ENCODE data around the gene SPINT1. TPM values are rescaled to one million over a fixed set of nuclear protein-coding genes. Genes with fewer than 3 reads are reported as not detected.

SPINT1 gene
- total and polyA plus RNA-seq, 11 donors = 0.11 to 3.4 (median 0.69) TPM; not detected in 1

DNA sequence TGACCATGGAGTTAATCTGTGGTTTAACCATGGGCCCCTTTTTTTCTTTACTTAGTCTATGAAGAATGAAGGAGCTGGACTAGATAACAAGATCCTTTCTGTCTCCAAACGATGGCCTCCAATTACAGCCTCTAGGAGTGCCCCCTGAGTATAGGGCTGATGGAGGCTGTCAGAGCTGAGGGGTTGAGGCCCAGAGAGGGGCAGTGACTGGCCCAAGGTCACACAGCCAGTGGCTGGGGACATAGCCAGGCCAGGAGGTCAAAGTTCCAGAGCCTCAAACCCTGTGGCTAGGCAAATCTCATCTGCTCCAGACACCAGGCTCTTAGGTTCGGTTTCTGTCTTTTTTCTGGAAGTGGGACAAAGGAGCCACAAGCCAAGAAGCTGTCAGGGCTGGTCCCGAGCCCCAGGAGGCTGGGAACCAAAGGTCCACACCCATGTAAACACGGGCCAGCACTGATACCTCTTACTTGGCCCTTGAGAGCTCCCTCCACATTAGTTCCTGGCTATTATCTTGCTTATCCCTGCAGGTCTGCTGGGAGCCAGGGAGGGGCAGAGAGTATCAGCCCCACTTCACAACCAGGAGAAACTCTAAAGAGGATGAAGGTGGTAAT is 19.9 kb downstream of the SPINT1 start:
- intact Hi-C loops (cut with DNase I) = no loop called here
- H3K4me1 ChIP-seq = no peaks in the 10 kb centered on the region
- H3K27ac ChIP-seq = no peak overlapping the region
- DNase-seq (no peak), ATAC-seq (no peak)
- TF ChIP-seq, protein P1, sequence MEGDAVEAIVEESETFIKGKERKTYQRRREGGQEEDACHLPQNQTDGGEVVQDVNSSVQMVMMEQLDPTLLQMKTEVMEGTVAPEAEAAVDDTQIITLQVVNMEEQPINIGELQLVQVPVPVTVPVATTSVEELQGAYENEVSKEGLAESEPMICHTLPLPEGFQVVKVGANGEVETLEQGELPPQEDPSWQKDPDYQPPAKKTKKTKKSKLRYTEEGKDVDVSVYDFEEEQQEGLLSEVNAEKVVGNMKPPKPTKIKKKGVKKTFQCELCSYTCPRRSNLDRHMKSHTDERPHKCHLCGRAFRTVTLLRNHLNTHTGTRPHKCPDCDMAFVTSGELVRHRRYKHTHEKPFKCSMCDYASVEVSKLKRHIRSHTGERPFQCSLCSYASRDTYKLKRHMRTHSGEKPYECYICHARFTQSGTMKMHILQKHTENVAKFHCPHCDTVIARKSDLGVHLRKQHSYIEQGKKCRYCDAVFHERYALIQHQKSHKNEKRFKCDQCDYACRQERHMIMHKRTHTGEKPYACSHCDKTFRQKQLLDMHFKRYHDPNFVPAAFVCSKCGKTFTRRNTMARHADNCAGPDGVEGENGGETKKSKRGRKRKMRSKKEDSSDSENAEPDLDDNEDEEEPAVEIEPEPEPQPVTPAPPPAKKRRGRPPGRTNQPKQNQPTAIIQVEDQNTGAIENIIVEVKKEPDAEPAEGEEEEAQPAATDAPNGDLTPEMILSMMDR (IDR thresholded peaks at IDR 0.05) = no peak
- TF ChIP-seq POLR2A (IDR thresholded peaks at IDR 0.05) = no peak
- H3K27me3 ChIP-seq = peaks cover 0 to 19% (median 0%) of the 10 kb centered on the region in 9 donors
- no peaks in the 10 kb centered on the region for H3K9me3 ChIP-seq
- WGBS, 4 donors = 25 to 54% (median 46%) methylated on average over 4 of the region's 4 CpGs
- H3K4me3 ChIP-seq = no peak overlapping the region
- H3K36me3 ChIP-seq = no peaks in the 10 kb centered on the region

DNA sequence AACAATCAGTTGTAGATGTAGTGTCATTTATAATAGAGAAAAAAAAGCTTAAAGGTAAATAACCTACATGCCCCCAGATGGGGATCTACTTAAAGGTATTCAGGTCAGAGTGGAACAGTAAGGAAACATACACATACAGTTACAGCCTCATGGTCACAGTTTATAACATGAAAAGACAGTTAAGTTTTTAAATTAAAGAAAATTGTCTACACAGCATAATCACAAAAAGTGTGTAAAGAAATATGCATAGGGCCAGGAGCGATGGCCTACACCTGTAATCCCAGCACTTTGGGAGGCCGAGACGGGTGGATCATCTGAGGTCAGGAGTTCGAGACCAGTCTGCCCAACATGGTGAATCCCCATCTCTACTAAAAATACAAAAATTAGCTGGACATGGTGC is 23.4 kb downstream of the SPINT1 start:
- H3K4me3 ChIP-seq = no peak overlapping the region
- 95 to 99% (median 98%) methylated on average over 4 of the region's 4 CpGs for WGBS, 4 donors
- peaks cover 0 to 10% (median 0%) of the 10 kb centered on the region in 9 donors for H3K27me3 ChIP-seq
- H3K27ac ChIP-seq = no peak overlapping the region
- ATAC-seq = no peak
- H3K36me3 ChIP-seq = no peaks in the 10 kb centered on the region
- TF ChIP-seq POLR2A (IDR thresholded peaks at IDR 0.05) = no peak
- TF ChIP-seq, protein P1 (IDR thresholded peaks at IDR 0.05) = no peak
- intact Hi-C loops (cut with DNase I) = no loop called here
- no peak for DNase-seq
- H3K4me1 ChIP-seq = no peaks in the 10 kb centered on the region
- H3K9me3 ChIP-seq = no peaks in the 10 kb centered on the region

DNA sequence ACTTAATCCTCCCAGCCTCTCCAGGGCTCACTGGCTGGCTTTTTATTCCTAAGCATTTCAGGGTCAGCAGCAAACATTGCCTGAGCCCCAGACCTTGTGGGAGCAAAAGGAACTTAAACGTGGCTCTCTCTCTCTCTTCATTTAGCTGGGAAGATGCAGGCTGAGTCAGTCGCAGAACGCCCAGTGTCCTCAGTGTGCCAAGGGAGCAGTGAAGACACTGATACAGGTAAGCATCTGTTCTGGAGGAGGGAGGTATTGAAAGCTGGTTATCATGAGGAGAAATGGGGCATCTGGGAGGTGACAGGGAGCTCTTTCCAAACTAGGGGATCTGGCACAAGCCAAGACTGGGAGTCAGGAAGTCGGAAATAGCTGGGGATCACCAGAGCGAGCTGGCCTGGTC is 25.8 kb downstream of the SPINT1 start:
- H3K9me3 ChIP-seq = no peaks in the 10 kb centered on the region
- intact Hi-C loops (cut with DNase I) = no loop called here
- TF ChIP-seq POLR2A (IDR thresholded peaks at IDR 0.05) = no peak
- TF ChIP-seq, protein P1 (IDR thresholded peaks at IDR 0.05) = no peak
- 71 to 80% (median 75%) methylated on average over 5 of the region's 5 CpGs for WGBS, 4 donors
- peaks cover 0 to 22% (median 7%) of the 10 kb centered on the region in 9 donors for H3K27me3 ChIP-seq
- no peak for ATAC-seq
- H3K36me3 ChIP-seq = no peaks in the 10 kb centered on the region
- H3K4me3 ChIP-seq = no peak overlapping the region
- H3K27ac ChIP-seq = no peak overlapping the region
- DNase-seq = no peak
- H3K4me1 ChIP-seq = peaks cover 0 to 16% (median 5%) of the 10 kb centered on the region in 12 donors

DNA sequence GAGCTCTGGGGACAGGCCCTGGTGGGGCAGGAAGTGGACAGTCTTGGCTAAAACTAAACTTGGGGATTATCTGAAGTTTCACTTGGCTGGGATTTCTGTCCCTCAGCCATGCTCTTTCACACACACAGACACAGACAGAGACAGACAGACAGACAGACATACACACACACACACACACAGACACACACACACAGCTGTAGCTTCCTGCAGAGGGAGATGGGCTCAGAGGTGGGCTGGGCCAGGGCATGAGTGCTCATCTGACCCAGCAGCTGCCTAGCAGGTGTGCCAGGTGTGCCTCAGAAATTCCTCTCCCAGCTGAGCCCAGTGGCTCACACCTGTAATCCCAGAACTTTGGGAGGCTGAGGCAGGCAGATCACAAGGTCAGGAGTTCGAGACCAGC is 26.9 kb downstream of the SPINT1 start:
- Histone ChIP-seq H3K9me3 (no peaks in the 10 kb centered on the region), H3K27me3 (peaks cover 0 to 16% (median 7%) of the 10 kb centered on the region in 9 donors), H3K4me3 (no peak overlapping the region), H3K27ac (no peak overlapping the region), H3K36me3 (no peaks in the 10 kb centered on the region), H3K4me1 (peaks cover 0 to 16% (median 5%) of the 10 kb centered on the region in 12 donors)
- TF ChIP-seq POLR2A (IDR thresholded peaks at IDR 0.05) = no peak
- TF ChIP-seq, protein P1 (IDR thresholded peaks at IDR 0.05) = no peak
- intact Hi-C loops (cut with DNase I) = no loop called here
- ATAC-seq = no peak
- DNase-seq = no peak
- 97 to 100% (median 100%) methylated on average over 1 of the region's 1 CpG for WGBS, 4 donors
